Lower lobe of right lung (tissue), 2 donors: ENCODE data around the gene ATP10B. TPM values are rescaled to one million over a fixed set of nuclear protein-coding genes. Genes with fewer than 3 reads are reported as not detected.

Experiments
- ATAC-seq, 2 donors: fragments of 200-7000 bp; cut with Tn5 transposase; one replicate each; pipeline ENCODE4 v1.9.1; 2020 to 2022; ENCODE audit warnings: mild to moderate bottlenecking in 2 of 2, moderate library complexity in 2 of 2
- DNase-seq: peaks from one replicate; pipeline ENCODE4 v3.0.0-alpha.2; 2020
- H3K27ac ChIP-seq: fragments of 200-600 bp; one replicate; pipeline ENCODE4 v1.8.0; 2022
- H3K27me3 ChIP-seq: fragments of 200-600 bp; one replicate; pipeline ENCODE4 v1.8.0; 2022; ENCODE audit warnings: low read depth
- H3K36me3 ChIP-seq: fragments of 200-600 bp; one replicate; pipeline ENCODE4 v1.8.0; 2022; ENCODE audit warnings: mild to moderate bottlenecking
- H3K4me1 ChIP-seq: fragments of 200-600 bp; one replicate; pipeline ENCODE4 v1.8.0; 2022
- H3K4me3 ChIP-seq: fragments of 200-600 bp; one replicate; pipeline ENCODE4 v1.8.0; 2022; ENCODE audit warnings: mild to moderate bottlenecking
- H3K9me3 ChIP-seq: fragments of 200-600 bp; one replicate; pipeline ENCODE4 v1.8.0; 2022
- CTCF ChIP-seq: fragments of 200-600 bp; IDR thresholded peaks from one replicate; pipeline ENCODE4 v1.8.0; 2022; ENCODE audit warnings: antibody characterized with exemption, mild to moderate bottlenecking
- intact Hi-C: fragments of 100-400 bp; cut with DNase I; formaldehyde crosslinking; loops from one replicate; pipeline ENCODE4 v1.11.0; 2022
- total RNA-seq: library from RNA; stranded (reverse); fragmentation: NEBNext Ultra II Directional; extraction: Animal tissue kit (Norgen Biotek cat#: 25700); gene quantifications from one replicate; pipeline ENCODE4 v1.2.1, GENCODE V29; 2021
- donor health status: DM: no; HTN: yes; CAD: no; lungs with severe emphysema.

ATP10B gene
- total RNA-seq, 1 donor from 2014 or later: not detected

- no peak for ATAC-seq
- DNase-seq: no peak
- Histone ChIP-seq H3K36me3 (no peaks in the 10 kb centered on the region), H3K4me3 (no peak overlapping the region), H3K27me3 (no peaks in the 10 kb centered on the region), H3K27ac (no peak overlapping the region), H3K4me1 (no peaks in the 10 kb centered on the region), H3K9me3 (no peaks in the 10 kb centered on the region)
- intact Hi-C loops: no loop called here
- no peak for TF ChIP-seq CTCF
These were observed 338.5 kb downstream of the ATP10B start for GRCh38 chr5:160513485-160513884.
